SK-MEL-5 (cell line): Measurements from ENCODE around the gene GHRHR. TPM values are rescaled to one million over a fixed set of nuclear protein-coding genes. Genes with fewer than 3 reads are reported as not detected.

Source experiments
- DNase-seq: peaks from one replicate; pipeline ENCODE4 v3.0.0-alpha.2; 2016; ENCODE audit warnings: low read depth, low spot score
- in situ Hi-C: cut with HindIII; loops from 2 replicates; pipeline ENCODE4 v1.10.0; 2016; ENCODE audit warnings: low sequenced_read_pairs, high pct_unique_total_duplicates, low pct_unique_long_range_greater_than_20kb
- total RNA-seq: library from RNA; depleted of rRNA; stranded (reverse); fragments of >200 nt; shearing (Covaris generic); gene quantifications from 2 replicates; pipeline ENCODE4 v1.2.3, GENCODE V29; 2014

GHRHR gene
- total RNA-seq, 1 experiment from 2014 or later: not detected

- DNase-seq: peak; percentile 88
- in situ Hi-C loops: no loop called here
These were observed 25.1 kb upstream of the GHRHR start for GRCh38 chr7:30938435-30939316.

- in situ Hi-C loops: no loop called here
These were observed 22.0 kb upstream of the GHRHR start for GRCh38 chr7:30941582-30942323.

GRCh38 chr7:30950197-30950596, 13.6 kb upstream of the GHRHR start:
- DNase-seq: no peak
- in situ Hi-C loops: no loop called here

More at GRCh38 chr7:30941582-30942323, 22.0 kb upstream of the GHRHR start:
- DNase-seq: no peak

DNA sequence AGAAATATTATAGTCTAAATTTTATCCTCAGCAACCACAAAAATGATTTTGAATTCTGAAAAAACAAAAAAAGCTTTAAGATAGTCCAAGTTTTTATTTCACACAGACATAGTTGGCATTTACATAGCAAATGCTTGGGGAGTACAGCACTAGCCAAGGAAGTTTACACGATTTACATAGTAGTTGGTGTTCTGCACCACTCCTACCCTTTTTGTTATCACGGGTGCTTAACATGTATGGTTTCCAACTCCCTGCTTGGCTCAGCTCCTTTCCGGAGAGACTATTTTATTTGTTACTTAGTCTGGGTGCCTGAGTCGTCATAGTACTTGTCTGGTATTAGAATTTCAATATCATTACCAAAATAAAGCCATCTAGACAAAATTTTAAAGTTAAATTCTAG, 8.8 kb upstream of the GHRHR start:
- DNase-seq: no peak

DNA sequence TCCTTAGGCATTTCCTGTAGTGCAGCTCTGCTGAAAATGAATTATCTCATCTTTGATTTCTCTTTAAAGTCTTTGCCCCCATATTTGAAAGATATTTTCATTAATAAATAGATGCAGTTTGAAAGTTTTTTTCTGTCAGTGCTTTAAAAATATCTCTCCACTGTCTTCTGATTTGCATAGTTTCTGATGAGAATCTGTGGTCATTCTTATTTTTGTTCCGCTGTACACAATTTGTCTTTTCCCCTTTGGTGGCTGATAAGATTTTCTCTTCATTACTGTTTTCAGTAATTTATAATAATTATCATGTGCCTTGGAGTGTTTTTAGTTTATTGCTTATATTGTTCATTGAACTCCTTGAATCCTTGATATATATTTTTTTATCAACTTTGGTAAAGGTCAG, 7.0 kb upstream of the GHRHR start:
- DNase-seq: no peak
- in situ Hi-C loops: no loop called here

More for the DNA sequence above, 8.8 kb upstream of the GHRHR start:
- in situ Hi-C loops: no loop called here

- DNase-seq: no peak
These were observed 1.6 kb downstream of the GHRHR start for GRCh38 chr7:30965372-30965771.

GRCh38 chr7:30965883-30966282, 2.1 kb downstream of the GHRHR start:
- in situ Hi-C loops: no loop called here
- no peak for DNase-seq

More at GRCh38 chr7:30965372-30965771, 1.6 kb downstream of the GHRHR start:
- in situ Hi-C loops: no loop called here

DNA sequence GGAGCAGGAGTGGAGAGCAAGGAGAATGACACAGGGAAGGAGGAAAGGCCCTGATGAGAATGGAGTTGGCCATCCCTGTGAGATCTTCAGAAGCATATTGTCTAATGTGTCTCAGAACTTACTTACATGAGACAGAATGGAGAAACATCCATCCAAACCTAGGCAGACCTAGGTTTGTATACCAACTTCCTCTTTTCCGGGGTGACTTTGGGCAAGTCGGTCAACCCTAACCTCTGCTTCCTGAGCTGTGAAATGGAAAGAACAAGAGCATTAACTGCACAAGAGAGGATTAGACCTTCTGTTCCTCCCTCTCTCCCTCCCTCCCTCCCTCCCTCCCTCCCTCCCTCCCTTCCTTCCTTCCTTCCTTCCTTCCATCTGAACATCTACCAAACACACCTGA, 4.5 kb downstream of the GHRHR start:
- no peak for DNase-seq
- in situ Hi-C loops: no loop called here

DNA sequence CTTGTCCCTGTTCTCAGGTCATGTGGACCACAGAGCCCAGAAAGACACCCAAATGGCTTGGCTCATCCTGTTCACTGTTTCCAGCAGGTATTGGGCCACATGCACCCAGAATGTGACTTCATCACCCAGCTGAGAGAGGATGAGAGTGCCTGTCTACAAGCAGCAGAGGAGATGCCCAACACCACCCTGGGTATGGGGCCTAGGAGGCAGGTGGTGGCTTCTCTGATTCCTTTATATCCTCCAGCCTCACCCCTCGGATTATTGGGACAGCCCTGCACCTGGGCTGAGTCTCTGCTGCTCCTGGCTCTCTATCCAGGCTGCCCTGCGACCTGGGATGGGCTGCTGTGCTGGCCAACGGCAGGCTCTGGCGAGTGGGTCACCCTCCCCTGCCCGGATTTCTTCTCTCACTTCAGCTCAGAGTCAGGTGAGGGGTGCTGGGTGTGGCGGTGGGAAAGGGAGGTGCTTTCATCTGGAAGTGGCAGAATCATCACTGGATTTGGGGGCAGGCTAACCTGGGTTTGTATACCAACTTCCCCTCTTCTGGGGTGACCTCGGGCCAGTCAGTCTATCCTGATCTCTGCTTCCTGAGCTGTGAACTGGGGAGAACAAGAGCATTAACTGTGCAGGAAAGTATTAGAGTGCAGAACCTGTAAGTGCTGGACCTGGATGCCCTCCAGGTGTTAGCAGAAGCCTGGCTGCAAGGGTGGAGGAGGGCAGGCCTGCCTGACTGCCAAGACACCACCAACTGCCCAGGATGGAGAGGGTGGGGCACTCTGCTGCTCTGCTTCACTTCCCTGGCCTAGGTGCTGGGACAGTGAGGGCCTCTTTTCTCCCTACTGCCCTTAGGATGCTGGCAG, 5.2 kb downstream of the GHRHR start:
- DNase-seq: no peak
- in situ Hi-C loops: no loop called here

- in situ Hi-C loops: no loop called here
- DNase-seq: no peak
These were observed 5.8 kb downstream of the GHRHR start for GRCh38 chr7:30969604-30969970.

GRCh38 chr7:30970074-30970473, 6.3 kb downstream of the GHRHR start:
- in situ Hi-C loops: no loop called here
- DNase-seq: no peak

DNA sequence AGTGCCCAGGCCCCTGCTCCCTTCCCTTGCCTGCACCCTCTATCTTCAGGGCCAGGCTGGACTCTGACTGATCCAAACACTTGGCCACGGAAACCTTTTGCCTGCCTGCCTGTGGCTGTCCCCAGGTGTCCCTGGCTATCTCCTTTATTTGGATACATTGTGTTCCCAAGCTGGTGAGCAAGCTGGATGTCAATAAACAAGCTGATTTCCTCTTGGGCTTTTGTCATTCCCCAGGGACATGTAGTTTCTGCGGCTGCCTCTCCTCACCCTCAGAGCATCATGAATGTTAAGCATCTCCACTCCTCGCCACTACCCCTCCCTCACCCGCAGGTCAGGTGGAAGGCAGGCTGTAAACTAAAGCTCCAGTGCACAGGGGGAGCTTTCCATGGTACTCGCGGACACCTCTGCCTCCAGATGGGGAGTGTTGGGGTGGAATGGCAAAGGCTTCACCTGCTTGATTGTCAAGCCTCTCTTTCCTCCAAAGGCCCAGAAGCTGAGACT, 6.9 kb downstream of the GHRHR start:
- no peak for DNase-seq
- in situ Hi-C loops: no loop called here

DNA sequence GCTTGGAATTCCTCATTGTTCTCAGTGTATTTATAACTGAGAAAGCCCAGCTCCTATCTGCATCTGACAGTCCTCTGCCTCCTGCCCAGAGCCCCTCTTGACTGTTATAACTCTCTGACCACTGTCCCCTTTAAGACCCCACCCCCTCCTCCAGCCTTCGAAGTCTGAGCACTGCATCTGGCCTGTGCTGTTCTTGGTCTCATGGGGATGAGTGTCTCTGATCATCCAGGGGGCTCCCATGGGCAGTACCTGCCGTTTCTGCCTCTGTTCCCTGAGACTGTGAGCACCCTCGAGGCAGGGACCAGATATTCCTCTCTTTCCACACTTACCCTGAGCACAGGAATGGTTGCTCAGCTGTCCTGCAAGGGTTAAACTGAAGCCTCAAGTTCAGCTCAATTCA, 7.7 kb downstream of the GHRHR start:
- DNase-seq: no peak
- in situ Hi-C loops: no loop called here

GRCh38 chr7:30971840-30972563, 8.2 kb downstream of the GHRHR start:
- no peak for DNase-seq
- in situ Hi-C loops: no loop called here

- DNase-seq: no peak
- in situ Hi-C loops: no loop called here
These were observed 9.5 kb downstream of the GHRHR start for GRCh38 chr7:30973292-30973691.

DNA sequence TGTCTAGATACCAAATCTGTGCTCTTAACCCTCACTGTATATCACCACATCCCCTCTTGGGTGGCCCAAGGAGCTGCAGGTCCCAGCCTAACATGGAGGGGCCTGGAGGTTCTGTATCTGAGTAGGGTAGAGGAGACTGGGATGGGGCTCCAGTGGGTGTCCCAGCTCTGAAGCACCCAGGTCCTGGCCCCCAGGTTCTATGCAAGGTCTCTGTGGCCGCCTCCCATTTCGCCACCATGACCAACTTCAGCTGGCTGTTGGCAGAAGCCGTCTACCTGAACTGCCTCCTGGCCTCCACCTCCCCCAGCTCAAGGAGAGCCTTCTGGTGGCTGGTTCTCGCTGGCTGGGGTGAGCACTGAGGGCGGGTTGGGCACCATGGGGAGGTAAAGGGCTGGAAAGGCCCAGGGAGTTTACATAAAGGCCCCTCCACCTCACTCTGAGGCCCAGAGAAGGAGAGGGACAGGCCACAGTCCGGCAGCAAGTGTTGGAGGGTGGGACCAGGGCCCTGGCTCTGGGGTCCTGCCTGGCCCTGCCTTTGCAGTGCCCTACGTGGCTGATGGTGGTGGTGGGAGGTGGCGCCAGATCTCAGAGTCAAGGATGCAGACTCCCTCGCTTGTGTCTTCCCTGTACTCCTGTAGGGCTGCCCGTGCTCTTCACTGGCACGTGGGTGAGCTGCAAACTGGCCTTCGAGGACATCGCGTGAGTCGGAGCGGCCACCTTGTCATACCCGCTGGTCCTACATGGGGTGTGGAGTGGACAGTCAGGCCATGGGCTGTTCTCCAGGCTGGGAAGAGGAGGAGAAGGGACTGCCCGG, 10.2 kb downstream of the GHRHR start:
- DNase-seq: no peak
- in situ Hi-C loops: no loop called here
